Liver (tissue), 3 donors: Measurements from ENCODE around the gene MTHFD2.

Source experiments
- EGR1 ChIP-seq, 2 donors: IDR thresholded peaks; 2 replicates each; pipeline ENCODE4 v1.6.1; 2016 to 2018; ENCODE audit warnings: antibody characterized with exemption in 2 of 2, low read depth in 2 of 2
- FOXA1 ChIP-seq: IDR thresholded peaks from 2 replicates; pipeline ENCODE4 v1.6.1; 2016; ENCODE audit warnings: antibody characterized with exemption
- GABPA ChIP-seq, 2 donors: IDR thresholded peaks in 1 of 2; conservative IDR thresholded peaks in 1 of 2; 2 replicates each; pipeline ENCODE4 v1.6.1; 2016; ENCODE audit warnings: antibody characterized with exemption in 2 of 2, mild to moderate bottlenecking in 1 of 2, moderate library complexity in 1 of 2
- HNF4A ChIP-seq, 2 donors: conservative IDR thresholded peaks; 2 replicates each; pipeline ENCODE4 v1.6.1; 2016; ENCODE audit warnings: antibody characterized with exemption in 2 of 2, mild to moderate bottlenecking in 2 of 2
- JUND ChIP-seq, 2 donors: IDR thresholded peaks; 2 replicates each; pipeline ENCODE4 v1.6.1; 2016; ENCODE audit warnings: antibody characterized with exemption in 2 of 2
- NR2F2 ChIP-seq: IDR thresholded peaks from 2 replicates; pipeline ENCODE4 v1.6.1; 2016; ENCODE audit warnings: antibody characterized with exemption
- RAD21 ChIP-seq, 2 donors: IDR thresholded peaks; 2 replicates each; pipeline ENCODE4 v1.6.1; 2016; ENCODE audit warnings: antibody characterized with exemption in 2 of 2, mild to moderate bottlenecking in 2 of 2
- SP1 ChIP-seq: IDR thresholded peaks from 2 replicates; pipeline ENCODE4 v1.6.1; 2018; ENCODE audit warnings: antibody characterized with exemption, mild to moderate bottlenecking
- TAF1 ChIP-seq: conservative IDR thresholded peaks from 2 replicates; pipeline ENCODE4 v1.6.1; 2016; ENCODE audit warnings: antibody characterized with exemption, mild to moderate bottlenecking
- YY1 ChIP-seq: IDR thresholded peaks from 2 replicates; pipeline ENCODE4 v1.6.1; 2016; ENCODE audit warnings: antibody characterized with exemption, mild to moderate bottlenecking
- TF ChIP-seq, protein P1 (sequence below): fragments of 150-350 bp; IDR thresholded peaks from 2 replicates; pipeline ENCODE4 v1.5.1; 2017; ENCODE audit warnings: improper control_type of control experiment, low read depth, low read length; ENCODE audit not compliant: missing input control
- TF ChIP-seq, protein P2 (sequence below): IDR thresholded peaks from 2 replicates; pipeline ENCODE4 v1.6.1; 2016; ENCODE audit warnings: antibody characterized with exemption
- TF ChIP-seq, protein P3 (sequence below): IDR thresholded peaks from 2 replicates; pipeline ENCODE4 v1.6.1; 2016; ENCODE audit warnings: antibody characterized with exemption
- TF ChIP-seq, protein P4 (sequence below): IDR thresholded peaks from 2 replicates; pipeline ENCODE4 v1.6.1; 2016; ENCODE audit warnings: antibody characterized with exemption, mild to moderate bottlenecking
- donor health status: healthy.
- donor health status: healthy.

GRCh38 chr2:74227646-74228045, 29.2 kb downstream of the MTHFD2 start:
- TF ChIP-seq, protein P1, sequence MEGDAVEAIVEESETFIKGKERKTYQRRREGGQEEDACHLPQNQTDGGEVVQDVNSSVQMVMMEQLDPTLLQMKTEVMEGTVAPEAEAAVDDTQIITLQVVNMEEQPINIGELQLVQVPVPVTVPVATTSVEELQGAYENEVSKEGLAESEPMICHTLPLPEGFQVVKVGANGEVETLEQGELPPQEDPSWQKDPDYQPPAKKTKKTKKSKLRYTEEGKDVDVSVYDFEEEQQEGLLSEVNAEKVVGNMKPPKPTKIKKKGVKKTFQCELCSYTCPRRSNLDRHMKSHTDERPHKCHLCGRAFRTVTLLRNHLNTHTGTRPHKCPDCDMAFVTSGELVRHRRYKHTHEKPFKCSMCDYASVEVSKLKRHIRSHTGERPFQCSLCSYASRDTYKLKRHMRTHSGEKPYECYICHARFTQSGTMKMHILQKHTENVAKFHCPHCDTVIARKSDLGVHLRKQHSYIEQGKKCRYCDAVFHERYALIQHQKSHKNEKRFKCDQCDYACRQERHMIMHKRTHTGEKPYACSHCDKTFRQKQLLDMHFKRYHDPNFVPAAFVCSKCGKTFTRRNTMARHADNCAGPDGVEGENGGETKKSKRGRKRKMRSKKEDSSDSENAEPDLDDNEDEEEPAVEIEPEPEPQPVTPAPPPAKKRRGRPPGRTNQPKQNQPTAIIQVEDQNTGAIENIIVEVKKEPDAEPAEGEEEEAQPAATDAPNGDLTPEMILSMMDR, result no peak
- TF ChIP-seq, protein P2, sequence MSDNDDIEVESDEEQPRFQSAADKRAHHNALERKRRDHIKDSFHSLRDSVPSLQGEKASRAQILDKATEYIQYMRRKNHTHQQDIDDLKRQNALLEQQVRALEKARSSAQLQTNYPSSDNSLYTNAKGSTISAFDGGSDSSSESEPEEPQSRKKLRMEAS, result no peak
- TF ChIP-seq RAD21 (IDR thresholded peaks at IDR 0.05) (no peak), GABPA (IDR thresholded peaks at IDR 0.05 in 1 of 2, conservative IDR thresholded peaks at IDR 0.05 in 1 of 2) (no peak), FOXA1 (no peak), JUND (IDR thresholded peaks at IDR 0.05) (no peak), YY1 (no peak), EGR1 (IDR thresholded peaks at IDR 0.05; ENCODE audit: low read depth in 2 of 2) (no peak), TAF1 (no peak), SP1 (no peak), NR2F2 (no peak), HNF4A (conservative IDR thresholded peaks at IDR 0.05) (no peak)
- TF ChIP-seq, protein P3, sequence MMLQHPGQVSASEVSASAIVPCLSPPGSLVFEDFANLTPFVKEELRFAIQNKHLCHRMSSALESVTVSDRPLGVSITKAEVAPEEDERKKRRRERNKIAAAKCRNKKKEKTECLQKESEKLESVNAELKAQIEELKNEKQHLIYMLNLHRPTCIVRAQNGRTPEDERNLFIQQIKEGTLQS, result no peak
- TF ChIP-seq, protein P4, sequence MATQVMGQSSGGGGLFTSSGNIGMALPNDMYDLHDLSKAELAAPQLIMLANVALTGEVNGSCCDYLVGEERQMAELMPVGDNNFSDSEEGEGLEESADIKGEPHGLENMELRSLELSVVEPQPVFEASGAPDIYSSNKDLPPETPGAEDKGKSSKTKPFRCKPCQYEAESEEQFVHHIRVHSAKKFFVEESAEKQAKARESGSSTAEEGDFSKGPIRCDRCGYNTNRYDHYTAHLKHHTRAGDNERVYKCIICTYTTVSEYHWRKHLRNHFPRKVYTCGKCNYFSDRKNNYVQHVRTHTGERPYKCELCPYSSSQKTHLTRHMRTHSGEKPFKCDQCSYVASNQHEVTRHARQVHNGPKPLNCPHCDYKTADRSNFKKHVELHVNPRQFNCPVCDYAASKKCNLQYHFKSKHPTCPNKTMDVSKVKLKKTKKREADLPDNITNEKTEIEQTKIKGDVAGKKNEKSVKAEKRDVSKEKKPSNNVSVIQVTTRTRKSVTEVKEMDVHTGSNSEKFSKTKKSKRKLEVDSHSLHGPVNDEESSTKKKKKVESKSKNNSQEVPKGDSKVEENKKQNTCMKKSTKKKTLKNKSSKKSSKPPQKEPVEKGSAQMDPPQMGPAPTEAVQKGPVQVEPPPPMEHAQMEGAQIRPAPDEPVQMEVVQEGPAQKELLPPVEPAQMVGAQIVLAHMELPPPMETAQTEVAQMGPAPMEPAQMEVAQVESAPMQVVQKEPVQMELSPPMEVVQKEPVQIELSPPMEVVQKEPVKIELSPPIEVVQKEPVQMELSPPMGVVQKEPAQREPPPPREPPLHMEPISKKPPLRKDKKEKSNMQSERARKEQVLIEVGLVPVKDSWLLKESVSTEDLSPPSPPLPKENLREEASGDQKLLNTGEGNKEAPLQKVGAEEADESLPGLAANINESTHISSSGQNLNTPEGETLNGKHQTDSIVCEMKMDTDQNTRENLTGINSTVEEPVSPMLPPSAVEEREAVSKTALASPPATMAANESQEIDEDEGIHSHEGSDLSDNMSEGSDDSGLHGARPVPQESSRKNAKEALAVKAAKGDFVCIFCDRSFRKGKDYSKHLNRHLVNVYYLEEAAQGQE, result no peak
